ENCODE data around the gene CYP3A5.
"Not testable (repeated sequence)": the region's sequence is repeated elsewhere in the genome, so short reads cannot be mapped to it uniquely, and the experiment has no call there.

The CYP3A5 gene

DNA sequence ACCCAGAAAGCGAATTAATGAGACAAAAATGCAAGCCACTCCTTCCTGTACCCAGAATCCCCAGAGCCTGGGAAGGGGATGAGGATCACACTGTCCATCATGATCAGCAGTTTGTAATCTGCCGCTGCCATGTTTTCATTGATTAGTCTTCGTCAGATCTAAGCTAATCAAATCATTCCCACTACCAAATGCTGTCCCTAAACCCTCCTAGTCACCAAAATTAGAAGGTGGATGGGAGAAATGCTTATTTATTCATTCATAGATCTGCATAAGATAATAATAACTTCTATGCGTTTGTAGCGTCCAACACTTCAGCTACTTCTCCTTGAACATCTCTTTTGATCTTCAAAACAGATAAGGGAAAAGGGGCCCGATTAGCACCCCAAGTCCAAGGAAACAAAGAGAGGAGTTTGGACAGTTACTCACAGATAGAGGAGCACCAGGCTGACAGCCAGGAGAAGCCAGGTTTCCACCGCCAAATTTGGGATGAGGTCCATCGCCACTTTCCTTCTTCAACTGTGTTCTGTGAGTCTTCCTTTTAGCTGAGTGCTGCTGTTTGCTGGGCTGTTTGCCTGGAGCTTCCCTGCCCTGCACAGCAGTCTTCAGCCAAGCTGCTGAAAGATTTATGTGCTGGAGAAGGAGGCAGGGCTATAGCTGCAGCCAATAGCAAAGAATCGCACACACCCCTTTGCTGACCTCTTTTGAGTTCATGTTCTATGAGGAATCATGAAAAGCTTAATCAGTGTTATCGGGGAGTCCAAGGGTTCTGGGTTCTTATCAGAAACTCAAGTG, at the start of gene CYP3A5:
CYP3A5 (minus strand) TSS at position 597 of the 792 bp plus-strand sequence; CDS start at position 497, 100 bp downstream.
- no peak for DNase-seq (ENCODE audit: low read depth)

DNA sequence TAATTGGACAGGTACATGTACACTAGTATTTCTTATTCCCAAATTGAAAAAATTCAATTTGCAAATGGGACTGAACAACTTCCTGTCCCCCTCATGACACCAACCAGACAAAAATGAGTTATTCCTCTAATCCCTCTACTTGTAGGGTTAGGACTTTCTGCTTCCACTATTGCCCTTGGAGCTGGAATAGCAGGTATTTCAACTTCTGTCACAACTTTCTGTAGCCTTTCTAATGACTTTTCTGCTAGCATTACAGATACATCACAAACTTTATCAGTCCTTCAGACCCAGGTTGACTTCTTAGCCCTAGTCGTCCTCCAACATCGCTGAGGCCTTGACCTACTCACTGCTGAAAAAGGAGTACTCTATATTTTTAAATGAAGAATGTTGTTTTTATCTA, 48.8 kb upstream of the CYP3A5 start:
- DNase-seq (ENCODE audit: low read depth): no peak

GRCh38 chr7:99723201-99723600, 43.4 kb upstream of the CYP3A5 start:
- not testable (repeated sequence) for DNase-seq (ENCODE audit: low read depth)

GRCh38 chr7:99720800-99721595, 41.2 kb upstream of the CYP3A5 start:
- DNase-seq (ENCODE audit: low read depth): no peak

DNA sequence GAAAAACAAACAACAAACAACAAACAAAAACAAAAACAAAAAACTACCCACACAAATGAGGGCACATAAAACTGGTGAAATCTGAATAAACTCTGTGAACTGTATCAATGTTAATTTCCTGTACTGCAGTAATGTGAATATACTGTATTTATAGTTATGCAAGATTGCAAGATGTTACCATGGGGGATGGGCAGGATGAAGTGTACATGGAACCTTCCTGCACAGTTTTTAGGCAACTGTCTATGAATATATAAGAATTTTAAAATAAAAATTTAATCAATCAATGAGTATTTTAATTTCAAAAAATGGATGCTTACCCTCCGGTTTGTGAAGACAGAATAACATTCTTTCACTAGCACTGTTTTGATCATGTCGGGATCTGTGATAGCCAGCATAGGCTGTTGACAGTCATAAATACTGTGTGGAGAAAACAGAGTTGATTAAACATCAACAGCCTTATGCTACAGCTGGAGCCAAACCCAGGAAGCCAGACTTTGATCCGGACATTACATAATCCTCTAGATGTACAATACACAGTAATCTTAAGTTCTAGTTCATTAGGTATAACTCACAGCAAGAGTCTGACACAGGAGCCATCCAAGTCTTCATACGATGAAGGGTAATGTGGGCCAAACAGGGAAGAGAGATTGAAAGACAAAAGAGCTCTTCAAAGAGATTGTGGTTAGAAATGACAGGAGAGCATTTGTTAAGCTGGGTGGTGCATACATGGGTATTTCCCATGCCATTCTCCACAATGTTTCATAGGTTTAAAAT, 40.4 kb upstream of the CYP3A5 start:
- no peak for DNase-seq (ENCODE audit: low read depth)

DNA sequence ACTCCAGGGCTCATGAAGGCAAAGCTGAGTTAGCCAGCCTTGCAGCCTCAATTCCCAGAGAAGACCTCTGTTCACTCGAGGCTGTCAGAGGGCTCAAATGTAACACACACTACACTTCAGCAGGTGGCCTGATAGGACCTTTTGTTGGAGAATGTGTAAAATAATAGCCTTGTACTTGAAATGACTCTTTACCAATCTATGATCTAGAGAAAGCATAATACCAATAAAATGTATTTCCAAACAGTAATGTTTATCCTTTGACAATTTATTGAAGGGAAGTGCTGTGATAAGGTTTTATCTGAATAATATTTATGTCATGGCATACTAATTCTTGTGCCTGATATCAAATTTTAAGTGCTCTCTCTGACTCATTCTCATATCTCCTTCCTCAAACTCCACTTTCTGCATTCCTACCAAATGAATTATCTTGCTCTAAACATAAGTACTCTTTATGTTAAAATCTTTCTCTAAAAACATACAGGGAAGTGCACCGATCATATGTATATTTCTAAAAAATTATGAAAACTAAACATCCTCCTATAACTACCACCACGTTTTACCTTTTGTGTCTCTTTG, 34.3 kb upstream of the CYP3A5 start:
- DNase-seq (ENCODE audit: low read depth): no peak

DNA sequence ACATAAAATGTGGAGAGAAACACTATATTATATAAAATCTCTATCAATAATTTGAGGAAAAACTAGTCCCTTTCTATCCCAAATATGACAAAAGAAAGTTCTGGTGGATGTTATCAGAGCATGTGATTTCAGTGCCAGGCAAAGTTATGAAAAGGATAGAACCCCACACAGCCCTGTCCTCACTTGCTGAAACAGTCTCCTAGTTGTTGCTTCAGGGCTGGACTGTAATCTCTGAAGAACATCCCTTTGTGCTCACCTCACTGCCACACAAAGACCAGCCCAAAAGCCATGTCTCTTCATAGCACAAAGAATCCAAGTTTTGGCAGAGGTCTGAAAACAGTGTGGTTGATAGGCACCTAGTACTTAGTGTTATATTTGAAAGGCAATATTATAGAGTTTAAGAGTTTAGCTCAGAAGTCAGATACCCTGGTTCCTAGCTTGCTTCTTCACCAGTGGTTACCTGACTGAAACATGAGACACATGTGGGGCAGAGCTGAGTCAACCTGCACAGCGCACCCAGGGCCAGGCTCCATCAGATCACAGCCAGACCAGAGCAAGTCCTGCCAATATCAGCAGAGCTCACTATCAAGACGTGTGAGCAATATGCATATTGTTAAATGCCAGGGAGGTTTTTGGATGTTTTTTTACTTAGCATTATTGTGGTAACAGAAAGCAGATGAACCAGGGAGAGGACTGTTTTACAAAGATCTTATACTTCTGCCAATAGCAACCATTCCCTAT, 30.2 kb upstream of the CYP3A5 start:
- DNase-seq (ENCODE audit: low read depth): no peak

GRCh38 chr7:99709260-99709659, 29.5 kb upstream of the CYP3A5 start:
- DNase-seq (ENCODE audit: low read depth): no peak

GRCh38 chr7:99707096-99707495, 27.3 kb upstream of the CYP3A5 start:
- no peak for DNase-seq (ENCODE audit: low read depth)

- no peak for DNase-seq (ENCODE audit: low read depth)
These were observed 20.1 kb upstream of the CYP3A5 start for GRCh38 chr7:99699946-99700345.

DNA sequence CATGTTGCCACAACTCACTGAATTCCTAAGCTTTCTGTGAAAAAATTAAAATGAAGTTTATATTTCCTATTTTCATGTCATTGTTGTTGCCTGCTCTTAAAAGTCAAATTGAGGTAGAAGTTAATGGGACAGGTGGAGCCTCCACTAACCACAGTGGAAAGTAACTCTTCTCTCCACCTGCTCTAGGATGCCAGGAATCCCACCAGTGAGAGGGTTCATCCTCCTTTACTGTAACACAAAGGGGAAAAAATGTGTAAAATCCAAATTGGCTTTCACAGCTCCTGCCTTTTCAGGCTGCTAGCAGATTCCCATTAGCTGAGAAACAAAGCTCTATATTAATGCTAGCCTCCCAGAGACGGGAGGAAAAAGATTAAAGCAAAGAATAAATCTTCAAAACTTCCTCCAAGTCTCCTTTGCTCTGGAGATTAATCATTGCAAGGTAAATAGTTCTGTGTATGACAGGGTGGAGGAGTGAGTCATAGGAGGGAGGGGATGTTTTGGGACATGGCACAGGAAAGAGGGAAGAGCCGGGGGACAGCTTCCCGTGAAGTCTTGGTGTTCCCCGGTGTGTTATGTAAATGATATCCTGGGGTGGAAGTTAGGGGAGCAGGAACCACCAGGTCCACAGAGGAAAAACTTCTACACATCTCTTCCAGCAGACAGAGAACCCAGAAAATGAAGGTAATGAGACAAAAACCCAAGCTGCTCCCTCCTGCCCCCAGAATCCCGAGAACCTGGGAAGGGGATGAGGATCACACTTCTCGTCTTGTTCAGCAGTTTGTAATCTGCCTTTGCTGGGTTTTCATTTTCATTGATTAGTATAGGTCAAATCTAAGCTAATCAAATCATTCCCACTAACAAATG, 19.3 kb upstream of the CYP3A5 start:
- DNase-seq (ENCODE audit: low read depth): not testable (repeated sequence)

DNA sequence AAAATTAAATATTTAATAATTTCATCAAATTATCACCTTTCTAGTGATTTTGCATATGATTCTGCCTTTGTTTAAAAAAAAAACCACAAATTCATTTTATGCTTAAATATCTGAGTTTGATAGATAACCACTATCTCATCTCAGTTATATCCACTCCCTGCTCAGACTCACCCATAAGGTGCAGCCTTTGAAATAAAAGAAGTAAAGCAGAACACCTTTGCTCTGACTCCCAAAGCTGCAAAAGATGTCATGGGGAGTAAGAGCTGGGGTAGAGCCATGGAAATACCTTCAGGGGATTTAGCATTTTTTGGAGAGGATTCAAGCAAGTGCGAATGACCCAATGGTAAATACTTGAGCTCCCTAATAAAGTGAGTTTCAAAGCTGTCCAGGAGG, 15.1 kb upstream of the CYP3A5 start:
- DNase-seq (ENCODE audit: low read depth): no peak

DNA sequence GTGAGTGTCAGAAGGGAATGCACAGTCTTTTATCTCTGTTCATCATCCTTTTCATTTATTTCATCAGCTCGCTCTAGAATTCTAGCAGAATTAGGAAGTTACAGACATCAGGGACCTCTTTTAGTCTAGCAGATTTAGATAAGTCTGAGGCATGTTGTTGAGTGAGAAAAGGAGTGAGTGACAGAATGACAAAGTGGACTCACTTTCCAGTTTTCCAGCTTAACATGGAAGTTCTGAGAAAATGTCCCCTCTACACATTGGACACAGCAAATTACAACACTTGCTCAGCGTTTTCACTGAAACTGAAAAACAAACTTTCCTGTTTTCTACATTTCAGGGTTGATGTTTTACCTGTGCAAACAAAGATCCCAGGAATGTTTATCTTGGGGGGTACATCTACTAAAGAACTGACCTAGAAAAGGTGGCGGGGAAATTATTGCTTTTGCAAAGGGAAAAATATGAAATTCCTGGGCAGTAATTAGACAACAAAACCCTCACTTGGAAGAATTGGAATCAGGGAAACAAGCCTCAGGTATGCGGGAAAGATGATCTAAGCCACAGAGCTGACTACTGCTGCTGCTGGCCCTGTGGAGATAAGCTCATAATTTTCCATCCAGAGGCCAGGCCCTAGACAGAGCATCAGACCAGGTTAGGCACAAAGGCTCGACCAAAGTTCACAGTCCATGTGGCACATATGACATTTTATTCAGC, 14.6 kb upstream of the CYP3A5 start:
- DNase-seq (ENCODE audit: low read depth): no peak

DNA sequence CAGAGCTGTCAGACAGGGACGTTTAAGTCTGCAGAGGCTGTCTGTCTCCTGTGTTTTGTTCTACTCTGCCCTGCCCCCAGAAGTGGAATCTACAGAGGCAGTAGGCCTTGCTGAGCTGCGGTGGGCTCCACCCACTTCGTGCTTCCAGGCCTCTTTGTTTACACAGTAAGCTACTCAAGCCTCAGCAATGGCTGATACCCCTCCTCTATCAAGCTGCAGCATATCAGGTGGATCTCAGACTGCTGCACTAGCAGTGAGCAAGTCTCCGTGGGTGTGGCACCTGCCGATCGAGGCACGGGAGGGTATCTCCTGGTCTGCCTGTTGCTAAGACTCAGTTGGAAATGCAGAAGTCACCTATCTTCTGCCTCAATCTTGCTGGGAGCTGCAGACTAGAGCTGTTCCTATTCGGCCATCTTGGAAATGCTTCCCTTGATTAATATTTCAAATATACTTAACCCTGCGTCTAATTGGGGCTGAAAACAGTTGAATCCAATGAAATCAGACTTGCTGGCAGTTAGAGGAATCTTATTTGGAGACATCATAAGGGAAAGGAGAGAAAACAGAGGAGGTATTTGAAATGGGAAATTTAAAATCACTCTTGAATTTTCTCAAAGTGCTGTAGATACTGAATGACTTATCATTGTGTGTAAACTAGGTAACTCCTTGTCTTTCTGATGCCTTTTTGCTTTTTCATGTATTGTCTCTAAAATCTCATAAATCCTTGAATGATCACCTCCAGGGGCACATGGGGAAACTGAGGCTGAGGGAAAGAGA, 13.8 kb upstream of the CYP3A5 start:
- DNase-seq (ENCODE audit: low read depth): no peak

DNA sequence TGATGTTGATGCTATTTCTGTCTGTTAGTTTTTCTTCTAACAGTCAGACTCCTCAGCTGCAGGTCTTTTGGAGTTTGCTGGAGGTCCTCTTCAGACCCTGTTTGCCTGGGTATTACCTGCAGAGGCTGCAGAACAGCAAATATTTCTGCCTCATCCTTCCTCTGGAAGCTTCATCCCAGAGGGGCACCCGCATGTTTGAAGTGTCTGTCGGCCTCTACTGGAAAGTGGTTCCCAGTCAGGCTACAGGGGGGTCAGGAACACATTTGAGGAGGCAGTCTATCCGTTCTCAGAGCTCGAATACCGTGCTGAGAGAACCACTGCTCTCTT, 13.3 kb upstream of the CYP3A5 start:
- DNase-seq (ENCODE audit: low read depth): no peak

- DNase-seq (ENCODE audit: low read depth): not testable (repeated sequence)
These were observed 12.8 kb upstream of the CYP3A5 start for GRCh38 chr7:99692563-99692962.

GRCh38 chr7:99691658-99692057, 11.9 kb upstream of the CYP3A5 start:
- DNase-seq (ENCODE audit: low read depth): not testable (repeated sequence)

DNA sequence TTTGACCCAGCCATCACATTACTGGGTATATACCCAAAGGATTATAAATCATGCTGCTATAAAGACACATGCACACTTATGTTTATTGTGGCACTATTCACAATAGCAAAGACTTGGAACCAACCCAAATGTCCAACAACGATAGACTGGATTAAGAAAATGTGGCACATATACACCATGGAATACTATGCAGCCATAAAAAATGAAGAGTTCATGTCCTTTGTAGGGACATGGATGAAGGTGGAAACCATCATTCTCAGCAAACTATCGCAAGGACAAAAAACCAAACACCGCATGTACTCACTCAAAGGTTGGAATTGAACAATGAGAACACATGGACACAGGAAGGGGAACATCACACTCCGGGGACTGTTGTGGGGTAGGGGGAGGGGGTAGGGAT, 11.1 kb upstream of the CYP3A5 start:
- DNase-seq (ENCODE audit: low read depth): not testable (repeated sequence)

Data from activated T-helper 9 cell treated with anti-CD3 and anti-CD28 coated beads, Interleukin-2, amount 50 U/mL, for 16 hours (primary cell).